HepG2 (cell line): ENCODE results near the gene GRAMD1B. TPM values are rescaled to one million over a fixed set of nuclear protein-coding genes. Genes with fewer than 3 reads are reported as not detected.

Experiments
- CHD4 ChIP-seq: fragments of 200-600 bp; sonication (generic); IDR thresholded peaks from 2 replicates; pipeline ENCODE4 v1.7.0; 2017; ENCODE audit warnings: mild to moderate bottlenecking, low read length, borderline replicate concordance
- CREM ChIP-seq, 2 experiments: sonication (generic) in 1 of 2; formaldehyde crosslinking in 1 of 2; IDR thresholded peaks; 2 replicates each; pipeline versions ENCODE4 v1.4.0 to v1.6.1; 2016 to 2020; ENCODE audit warnings: antibody characterized with exemption in 1 of 2, mild to moderate bottlenecking in 1 of 2, missing genetic modification reagents in 1 of 2
- FOSL2 ChIP-seq: sonication (generic); formaldehyde crosslinking; IDR thresholded peaks from 2 replicates; pipeline ENCODE4 v1.4.0; 2020; ENCODE audit warnings: missing genetic modification reagents
- FOXA3 ChIP-seq: IDR thresholded peaks from 2 replicates; pipeline ENCODE4 v1.6.1; 2016; ENCODE audit warnings: missing genetic modification reagents, missing compliant biosample characterization
- FOXK2 ChIP-seq: fragments of 450-650 bp; IDR thresholded peaks from 2 replicates; pipeline ENCODE4 v1.6.1; 2016
- GATAD2A ChIP-seq: IDR thresholded peaks from 2 replicates; pipeline ENCODE4 v1.6.1; 2016
- PHF21A ChIP-seq: sonication (generic); formaldehyde crosslinking; IDR thresholded peaks from 2 replicates; pipeline ENCODE4 v1.5.0; 2020; ENCODE audit warnings: mild to moderate bottlenecking, missing genetic modification reagents
- SALL2 ChIP-seq: sonication (generic); formaldehyde crosslinking; IDR thresholded peaks from 2 replicates; pipeline ENCODE4 v1.8.1; 2023; ENCODE audit warnings: mild to moderate bottlenecking, missing genetic modification reagents, inconsistent platforms
- SAP130 ChIP-seq: IDR thresholded peaks from 2 replicates; pipeline ENCODE4 v1.6.1; 2016; ENCODE audit warnings: low read depth
- WIZ ChIP-seq: sonication (generic); formaldehyde crosslinking; IDR thresholded peaks from 2 replicates; pipeline ENCODE4 v1.5.1; 2020; ENCODE audit warnings: mild to moderate bottlenecking, missing genetic modification reagents
- ZFP36L2 ChIP-seq: sonication (generic); formaldehyde crosslinking; IDR thresholded peaks from 2 replicates; pipeline ENCODE4 v1.4.0; 2020; ENCODE audit warnings: missing genetic modification reagents
- ZFP82 ChIP-seq: sonication (generic); formaldehyde crosslinking; IDR thresholded peaks from 2 replicates; pipeline ENCODE4 v1.5.1; 2020; ENCODE audit warnings: mild to moderate bottlenecking, missing genetic modification reagents, borderline replicate concordance
- ZFP90 ChIP-seq: sonication (generic); formaldehyde crosslinking; IDR thresholded peaks from 2 replicates; pipeline ENCODE4 v1.8.0; 2022; ENCODE audit warnings: missing genetic modification reagents, mild to moderate bottlenecking, inconsistent platforms, borderline replicate concordance
- ZFP91 ChIP-seq: sonication (generic); formaldehyde crosslinking; IDR thresholded peaks from 2 replicates; pipeline ENCODE4 v1.9.0; 2022; ENCODE audit warnings: missing genetic modification reagents, mild to moderate bottlenecking, borderline replicate concordance
- ZIK1 ChIP-seq: sonication (generic); formaldehyde crosslinking; IDR thresholded peaks from 2 replicates; pipeline ENCODE4 v1.5.0; 2020; ENCODE audit warnings: mild to moderate bottlenecking, low read depth, missing genetic modification reagents, borderline replicate concordance
- ZKSCAN5 ChIP-seq: sonication (generic); formaldehyde crosslinking; IDR thresholded peaks from 2 replicates; pipeline ENCODE4 v1.5.1; 2020; ENCODE audit warnings: mild to moderate bottlenecking, missing genetic modification reagents
- ZNF343 ChIP-seq: sonication (generic); formaldehyde crosslinking; IDR thresholded peaks from 2 replicates; pipeline ENCODE4 v1.4.0; 2020; ENCODE audit warnings: mild to moderate bottlenecking, missing genetic modification reagents
- ZNF354B ChIP-seq: sonication (generic); formaldehyde crosslinking; IDR thresholded peaks from 2 replicates; pipeline ENCODE4 v1.8.0; 2022; ENCODE audit warnings: mild to moderate bottlenecking, missing genetic modification reagents
- ZNF367 ChIP-seq: sonication (generic); formaldehyde crosslinking; IDR thresholded peaks from 2 replicates; pipeline ENCODE4 v1.4.0; 2020; ENCODE audit warnings: missing genetic modification reagents, borderline replicate concordance
- ZNF557 ChIP-seq: sonication (generic); formaldehyde crosslinking; IDR thresholded peaks from 2 replicates; pipeline ENCODE4 v1.4.0; 2020; ENCODE audit warnings: missing genetic modification reagents
- ZNF570 ChIP-seq: sonication (generic); formaldehyde crosslinking; IDR thresholded peaks from 2 replicates; pipeline ENCODE4 v1.4.0; 2020; ENCODE audit warnings: mild to moderate bottlenecking, missing genetic modification reagents, borderline replicate concordance
- ZNF644 ChIP-seq: IDR thresholded peaks from 2 replicates; pipeline ENCODE4 v1.6.1; 2016; ENCODE audit warnings: low read depth
- ZNF703 ChIP-seq: sonication (generic); formaldehyde crosslinking; IDR thresholded peaks from 2 replicates; pipeline ENCODE4 v1.5.1; 2020; ENCODE audit warnings: missing genetic modification reagents, mild to moderate bottlenecking, moderate library complexity, borderline replicate concordance
- ZNF780A ChIP-seq: sonication (generic); formaldehyde crosslinking; IDR thresholded peaks from 2 replicates; pipeline ENCODE4 v1.8.0; 2022; ENCODE audit warnings: mild to moderate bottlenecking, missing genetic modification reagents, moderate library complexity
- polyA plus RNA-seq, 8 experiments: library from polyadenylated mRNA; depleted of rRNA in 3 of 8; stranded (reverse) in 7 of 8; unstranded in 1 of 8; fragments of >200 nt; fragmentation: Illumina TruSeq in 4 of 8; extraction: Trizol in 4 of 8; gene quantifications; 2 replicates each; pipeline versions ENCODE4 v1.2.1 to v1.2.3, GENCODE V29; 2011 to 2016; ENCODE audit warnings: low read depth in 4 of 8, missing spikeins in 1 of 8, mixed read lengths in 1 of 8; ENCODE audit not compliant: insufficient read depth in 1 of 8
- total RNA-seq, 5 experiments: library from RNA; depleted of rRNA; stranded (reverse); fragments of >200 nt; fragmentation: Illumina TruSeq; extraction: Trizol; gene quantifications; 2 replicates each; pipeline ENCODE4 v1.2.3, GENCODE V29; 2016; ENCODE audit warnings: low read depth in 1 of 5
- TF ChIP-seq, protein P1 (sequence below): sonication (generic); formaldehyde crosslinking; IDR thresholded peaks from 2 replicates; pipeline ENCODE4 v1.9.0; 2021; ENCODE audit warnings: mild to moderate bottlenecking, missing genetic modification reagents

Gene GRAMD1B
- total and polyA plus RNA-seq, 2 of the 13 experiments (the other 11 are each of a cell fraction or from before 2014, with no cell fraction given) = 0.12 TPM; not detected in 1

DNA sequence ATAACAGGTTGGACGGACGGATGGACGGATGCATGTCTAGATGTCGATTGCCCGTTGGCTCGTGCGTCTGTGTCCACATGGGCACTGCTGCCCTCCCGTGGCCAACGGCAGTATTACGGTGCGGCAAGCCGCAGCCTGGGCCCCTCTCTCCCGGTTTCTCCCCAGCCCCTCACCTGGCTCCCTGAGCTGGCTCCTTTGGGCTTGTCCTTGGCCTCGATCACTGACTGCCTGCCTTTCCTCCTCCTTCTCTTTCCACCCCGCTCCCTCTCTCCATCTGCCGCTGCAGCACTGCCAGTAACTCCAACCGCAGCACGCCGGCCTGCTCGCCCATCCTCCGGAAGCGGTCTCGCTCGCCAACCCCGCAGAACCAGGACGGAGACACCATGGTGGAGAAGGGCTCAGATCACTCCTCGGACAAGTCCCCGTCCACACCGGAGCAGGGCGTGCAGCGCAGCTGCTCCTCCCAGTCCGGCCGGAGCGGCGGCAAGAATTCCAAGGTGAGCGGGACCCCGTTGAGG is 147.1 kb downstream of the GRAMD1B start (continued):
- no peak for TF ChIP-seq ZFP91 (CRISPR knock-in tag)
- TF ChIP-seq ZFP82 = no peak
- no peak for TF ChIP-seq ZKSCAN5 (CRISPR knock-in tag)
- TF ChIP-seq ZIK1 = no peak
- TF ChIP-seq ZFP36L2 (CRISPR knock-in tag) = no peak
- TF ChIP-seq ZNF644 (CRISPR knock-in tag) = no peak
- TF ChIP-seq GATAD2A (CRISPR knock-in tag) = no peak
- TF ChIP-seq CHD4 = no peak
- TF ChIP-seq ZNF557 = no peak
- TF ChIP-seq SALL2 = no peak
- no peak for TF ChIP-seq ZNF343 (CRISPR knock-in tag)
- TF ChIP-seq ZNF367 = no peak
- TF ChIP-seq WIZ = no peak
- TF ChIP-seq, protein P1, sequence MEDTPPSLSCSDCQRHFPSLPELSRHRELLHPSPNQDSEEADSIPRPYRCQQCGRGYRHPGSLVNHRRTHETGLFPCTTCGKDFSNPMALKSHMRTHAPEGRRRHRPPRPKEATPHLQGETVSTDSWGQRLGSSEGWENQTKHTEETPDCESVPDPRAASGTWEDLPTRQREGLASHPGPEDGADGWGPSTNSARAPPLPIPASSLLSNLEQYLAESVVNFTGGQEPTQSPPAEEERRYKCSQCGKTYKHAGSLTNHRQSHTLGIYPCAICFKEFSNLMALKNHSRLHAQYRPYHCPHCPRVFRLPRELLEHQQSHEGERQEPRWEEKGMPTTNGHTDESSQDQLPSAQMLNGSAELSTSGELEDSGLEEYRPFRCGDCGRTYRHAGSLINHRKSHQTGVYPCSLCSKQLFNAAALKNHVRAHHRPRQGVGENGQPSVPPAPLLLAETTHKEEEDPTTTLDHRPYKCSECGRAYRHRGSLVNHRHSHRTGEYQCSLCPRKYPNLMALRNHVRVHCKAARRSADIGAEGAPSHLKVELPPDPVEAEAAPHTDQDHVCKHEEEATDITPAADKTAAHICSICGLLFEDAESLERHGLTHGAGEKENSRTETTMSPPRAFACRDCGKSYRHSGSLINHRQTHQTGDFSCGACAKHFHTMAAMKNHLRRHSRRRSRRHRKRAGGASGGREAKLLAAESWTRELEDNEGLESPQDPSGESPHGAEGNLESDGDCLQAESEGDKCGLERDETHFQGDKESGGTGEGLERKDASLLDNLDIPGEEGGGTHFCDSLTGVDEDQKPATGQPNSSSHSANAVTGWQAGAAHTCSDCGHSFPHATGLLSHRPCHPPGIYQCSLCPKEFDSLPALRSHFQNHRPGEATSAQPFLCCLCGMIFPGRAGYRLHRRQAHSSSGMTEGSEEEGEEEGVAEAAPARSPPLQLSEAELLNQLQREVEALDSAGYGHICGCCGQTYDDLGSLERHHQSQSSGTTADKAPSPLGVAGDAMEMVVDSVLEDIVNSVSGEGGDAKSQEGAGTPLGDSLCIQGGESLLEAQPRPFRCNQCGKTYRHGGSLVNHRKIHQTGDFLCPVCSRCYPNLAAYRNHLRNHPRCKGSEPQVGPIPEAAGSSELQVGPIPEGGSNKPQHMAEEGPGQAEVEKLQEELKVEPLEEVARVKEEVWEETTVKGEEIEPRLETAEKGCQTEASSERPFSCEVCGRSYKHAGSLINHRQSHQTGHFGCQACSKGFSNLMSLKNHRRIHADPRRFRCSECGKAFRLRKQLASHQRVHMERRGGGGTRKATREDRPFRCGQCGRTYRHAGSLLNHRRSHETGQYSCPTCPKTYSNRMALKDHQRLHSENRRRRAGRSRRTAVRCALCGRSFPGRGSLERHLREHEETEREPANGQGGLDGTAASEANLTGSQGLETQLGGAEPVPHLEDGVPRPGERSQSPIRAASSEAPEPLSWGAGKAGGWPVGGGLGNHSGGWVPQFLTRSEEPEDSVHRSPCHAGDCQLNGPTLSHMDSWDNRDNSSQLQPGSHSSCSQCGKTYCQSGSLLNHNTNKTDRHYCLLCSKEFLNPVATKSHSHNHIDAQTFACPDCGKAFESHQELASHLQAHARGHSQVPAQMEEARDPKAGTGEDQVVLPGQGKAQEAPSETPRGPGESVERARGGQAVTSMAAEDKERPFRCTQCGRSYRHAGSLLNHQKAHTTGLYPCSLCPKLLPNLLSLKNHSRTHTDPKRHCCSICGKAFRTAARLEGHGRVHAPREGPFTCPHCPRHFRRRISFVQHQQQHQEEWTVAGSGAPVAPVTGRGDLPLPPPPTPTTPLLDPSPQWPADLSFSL = no peak
- no peak for TF ChIP-seq ZNF780A (CRISPR knock-in tag)
- no peak for TF ChIP-seq FOSL2
- TF ChIP-seq FOXK2 = no peak
- TF ChIP-seq CREM (IDR thresholded peaks at IDR 0.05) = no peak
- no peak for TF ChIP-seq CREM (CRISPR knock-in tag; IDR thresholded peaks at IDR 0.05)
- TF ChIP-seq SAP130 (CRISPR knock-in tag) = no peak
- no peak for TF ChIP-seq ZNF354B (CRISPR knock-in tag)
- no peak for TF ChIP-seq ZNF703 (CRISPR knock-in tag)
- TF ChIP-seq PHF21A (CRISPR knock-in tag) = no peak
- TF ChIP-seq ZNF570 (CRISPR knock-in tag) = no peak
- TF ChIP-seq FOXA3 = peak; percentile 54; the same call in 1 of the 2 replicates
- no peak for TF ChIP-seq ZFP90 (CRISPR knock-in tag)
